Activated T-helper 17 cell treated with anti-CD3 and anti-CD28 coated beads, Interleukin-2, amount 50 U/mL, for 72 hours (primary cell): Measurements from ENCODE around the gene SCN10A. TPM values are rescaled to one million over a fixed set of nuclear protein-coding genes. Genes with fewer than 3 reads are reported as not detected.

ENCODE experiments used
- ATAC-seq: fragments of 150-1000 bp; cut with Tn5 transposase; replicated peaks from 2 replicates; pipeline ENCODE4 v1.10.0; 2021; ENCODE audit warnings: mild to moderate bottlenecking, moderate library complexity
- H3K27ac Mint-ChIP-seq: one replicate; pipeline ENCODE4 v1.8.0; 2022; ENCODE audit warnings: mixed read lengths
- H3K27me3 Mint-ChIP-seq: one replicate; pipeline ENCODE4 v1.8.0; 2022; ENCODE audit warnings: mixed read lengths
- H3K36me3 Mint-ChIP-seq: one replicate; pipeline ENCODE4 v1.8.0; 2022; ENCODE audit warnings: low read depth, mild to moderate bottlenecking, mixed read lengths
- H3K4me1 Mint-ChIP-seq: one replicate; pipeline ENCODE4 v1.8.0; 2022; ENCODE audit warnings: mixed read lengths
- H3K4me3 Mint-ChIP-seq: one replicate; pipeline ENCODE4 v1.8.0; 2022; ENCODE audit warnings: mild to moderate bottlenecking, mixed read lengths
- H3K9me3 Mint-ChIP-seq: one replicate; pipeline ENCODE4 v1.8.0; 2022; ENCODE audit warnings: mixed read lengths
- total RNA-seq, 2 donors: library from RNA; stranded (reverse); gene quantifications; one replicate each; pipeline ENCODE4 v1.2.3, GENCODE V29; 2022

The SCN10A gene
- total RNA-seq, 2 donors from 2014 or later = not detected

DNA sequence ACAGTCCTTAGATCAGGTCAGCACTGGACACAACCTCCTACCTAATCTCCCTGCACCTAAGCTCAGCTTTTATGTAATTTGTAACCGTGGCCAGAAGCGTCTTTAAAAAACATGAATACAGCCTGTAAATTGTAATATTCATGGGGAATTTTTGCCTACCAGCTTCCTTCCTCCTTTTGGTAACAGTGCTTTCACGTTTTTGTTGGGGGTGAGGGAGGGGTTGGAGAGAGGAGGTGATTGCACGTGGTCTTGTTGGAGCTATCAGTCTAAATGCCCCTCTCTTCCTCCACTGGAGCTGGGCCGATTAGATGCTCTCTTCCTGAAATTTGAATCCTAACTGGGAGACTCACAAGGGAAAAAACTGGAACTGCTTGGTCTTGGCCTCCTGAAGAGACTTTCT, 131.5 kb downstream of the SCN10A start:
- ATAC-seq = no peak
- no peaks in the 10 kb centered on the region for H3K4me1 Mint-ChIP-seq
- peaks cover 7% of the 10 kb centered on the region for H3K27me3 Mint-ChIP-seq
- no peak overlapping the region for H3K27ac Mint-ChIP-seq
- no peak overlapping the region for H3K4me3 Mint-ChIP-seq
- H3K36me3 Mint-ChIP-seq = no peaks in the 10 kb centered on the region
- H3K9me3 Mint-ChIP-seq = no peaks in the 10 kb centered on the region

DNA sequence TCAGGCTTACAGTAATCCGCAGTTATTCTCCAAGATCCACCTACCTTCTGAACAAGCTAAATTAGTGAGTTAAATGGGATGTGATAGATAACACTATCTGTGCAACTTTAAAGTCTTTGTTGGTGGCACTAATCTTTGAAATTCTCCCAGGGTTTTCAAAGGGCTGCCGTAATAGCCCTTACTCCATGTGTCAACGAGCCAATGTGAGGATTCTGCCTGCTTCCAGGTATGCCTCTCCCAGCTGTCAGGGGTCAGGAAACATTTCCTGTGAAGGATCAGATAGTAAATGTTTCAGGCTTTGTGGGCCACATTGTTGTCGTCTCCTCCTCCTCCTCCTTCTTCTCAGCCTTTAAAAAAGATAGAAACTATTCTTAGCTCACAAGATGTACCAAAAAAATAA, 146.3 kb downstream of the SCN10A start:
- peaks cover 18% of the 10 kb centered on the region for H3K27me3 Mint-ChIP-seq
- H3K4me3 Mint-ChIP-seq = no peak overlapping the region
- no peaks in the 10 kb centered on the region for H3K36me3 Mint-ChIP-seq
- no peak overlapping the region for H3K27ac Mint-ChIP-seq
- no peaks in the 10 kb centered on the region for H3K9me3 Mint-ChIP-seq
- ATAC-seq = no peak
- no peaks in the 10 kb centered on the region for H3K4me1 Mint-ChIP-seq

DNA sequence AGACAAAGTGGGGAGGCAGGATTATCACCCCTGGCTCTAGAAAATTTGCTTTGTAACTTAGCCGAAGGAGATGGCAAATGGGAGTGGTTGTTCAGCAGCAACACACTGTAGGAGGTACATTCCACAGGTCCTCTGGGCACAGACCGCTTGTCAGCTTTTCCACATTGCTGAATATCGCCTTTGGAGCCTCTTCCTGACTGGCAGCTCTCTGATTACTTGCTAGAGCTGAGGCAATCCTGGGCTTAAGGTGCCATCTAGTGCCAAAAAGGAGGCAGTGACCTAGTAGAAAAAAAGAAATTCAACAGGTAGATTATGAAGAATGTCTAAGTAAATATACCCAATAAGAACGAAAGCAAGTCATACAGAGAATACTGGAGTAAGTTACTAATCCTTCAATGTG, 153.5 kb downstream of the SCN10A start:
- H3K36me3 Mint-ChIP-seq = no peaks in the 10 kb centered on the region
- H3K27me3 Mint-ChIP-seq = peaks cover 34% of the 10 kb centered on the region
- H3K27ac Mint-ChIP-seq = no peak overlapping the region
- ATAC-seq = no peak
- H3K4me1 Mint-ChIP-seq = no peaks in the 10 kb centered on the region
- H3K4me3 Mint-ChIP-seq = no peak overlapping the region
- no peaks in the 10 kb centered on the region for H3K9me3 Mint-ChIP-seq

DNA sequence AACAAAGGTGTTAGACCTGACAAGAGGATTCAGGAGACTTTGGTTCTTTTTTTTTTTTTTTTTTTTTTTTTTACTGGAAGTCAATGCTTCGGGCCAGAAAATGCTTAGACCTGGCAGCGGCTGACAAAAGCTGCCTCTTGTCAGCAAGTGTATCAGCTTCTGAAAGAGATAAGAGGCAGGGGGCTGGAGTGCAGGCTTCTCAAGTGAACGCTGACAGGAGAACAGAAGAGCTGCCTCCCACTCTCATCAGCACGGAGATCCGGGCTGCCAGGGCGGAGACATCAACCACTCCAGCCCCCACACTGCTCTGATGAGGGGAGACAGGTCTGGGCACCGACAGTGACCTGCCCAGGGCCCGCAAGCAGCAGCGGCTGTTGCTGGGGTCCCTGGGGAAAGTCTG, 157.2 kb downstream of the SCN10A start:
- no peak for ATAC-seq
- no peaks in the 10 kb centered on the region for H3K9me3 Mint-ChIP-seq
- H3K27me3 Mint-ChIP-seq = peaks cover 36% of the 10 kb centered on the region
- no peak overlapping the region for H3K27ac Mint-ChIP-seq
- no peaks in the 10 kb centered on the region for H3K4me1 Mint-ChIP-seq
- no peaks in the 10 kb centered on the region for H3K36me3 Mint-ChIP-seq
- H3K4me3 Mint-ChIP-seq = no peak overlapping the region

DNA sequence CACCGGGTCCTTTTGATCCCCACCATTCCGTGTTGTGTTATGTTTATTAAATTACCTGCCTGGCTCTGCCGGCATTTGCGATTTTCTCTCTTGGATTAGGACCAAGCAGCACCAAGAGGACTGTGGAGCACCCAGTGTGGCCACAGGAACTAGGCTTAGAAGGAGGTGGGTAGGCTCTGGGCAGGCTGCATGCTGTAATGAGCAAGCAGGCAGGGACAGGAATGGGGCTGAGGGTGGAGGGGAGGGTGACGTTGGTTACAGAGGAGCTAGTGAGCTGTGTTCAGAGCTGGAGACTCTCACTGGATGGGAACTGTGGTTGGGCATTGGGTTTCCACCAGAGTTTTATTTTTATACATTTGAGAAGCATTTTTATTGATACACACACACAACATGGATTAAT, 158.6 kb downstream of the SCN10A start:
- no peak for ATAC-seq
- Mint-ChIP-seq H3K27ac (no peak overlapping the region), H3K4me3 (no peak overlapping the region)

DNA sequence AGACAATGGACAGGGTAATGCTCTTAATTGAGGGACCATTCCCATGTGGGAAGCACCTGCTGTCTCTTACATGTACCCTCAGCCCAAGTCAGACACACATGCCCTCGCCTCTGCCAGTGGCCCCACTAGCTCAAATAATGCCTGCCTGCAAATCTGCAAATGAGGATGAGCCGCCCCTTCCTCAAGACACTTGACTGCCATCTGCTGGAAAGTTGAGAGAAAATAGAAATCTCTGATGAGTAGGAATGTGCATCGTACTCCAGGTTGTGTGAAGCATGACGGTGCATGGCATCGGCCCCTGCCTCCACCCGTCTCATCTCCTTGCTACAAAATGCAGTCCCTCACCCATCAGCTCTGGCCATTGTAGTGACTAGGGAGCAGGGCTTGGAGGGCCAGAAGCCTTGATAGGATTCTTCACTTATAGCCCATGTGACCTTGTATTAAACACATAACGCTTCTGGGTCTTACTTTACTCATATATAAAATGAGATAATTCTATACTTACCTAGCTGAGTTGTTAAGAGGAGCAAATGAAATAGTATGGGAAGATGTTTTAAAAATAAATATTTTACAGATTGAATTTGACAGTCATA, 160.2 kb downstream of the SCN10A start:
- H3K27me3 Mint-ChIP-seq = peaks cover 18% of the 10 kb centered on the region
- no peak overlapping the region for H3K4me3 Mint-ChIP-seq
- no peaks in the 10 kb centered on the region for H3K36me3 Mint-ChIP-seq
- no peak overlapping the region for H3K27ac Mint-ChIP-seq
- ATAC-seq = peak; percentile 48
- H3K9me3 Mint-ChIP-seq = no peaks in the 10 kb centered on the region
- no peaks in the 10 kb centered on the region for H3K4me1 Mint-ChIP-seq

More for the DNA sequence above, 158.6 kb downstream of the SCN10A start:
- Mint-ChIP-seq H3K27me3 (peaks cover 25% of the 10 kb centered on the region), H3K4me1 (no peaks in the 10 kb centered on the region), H3K9me3 (no peaks in the 10 kb centered on the region), H3K36me3 (no peaks in the 10 kb centered on the region)

DNA sequence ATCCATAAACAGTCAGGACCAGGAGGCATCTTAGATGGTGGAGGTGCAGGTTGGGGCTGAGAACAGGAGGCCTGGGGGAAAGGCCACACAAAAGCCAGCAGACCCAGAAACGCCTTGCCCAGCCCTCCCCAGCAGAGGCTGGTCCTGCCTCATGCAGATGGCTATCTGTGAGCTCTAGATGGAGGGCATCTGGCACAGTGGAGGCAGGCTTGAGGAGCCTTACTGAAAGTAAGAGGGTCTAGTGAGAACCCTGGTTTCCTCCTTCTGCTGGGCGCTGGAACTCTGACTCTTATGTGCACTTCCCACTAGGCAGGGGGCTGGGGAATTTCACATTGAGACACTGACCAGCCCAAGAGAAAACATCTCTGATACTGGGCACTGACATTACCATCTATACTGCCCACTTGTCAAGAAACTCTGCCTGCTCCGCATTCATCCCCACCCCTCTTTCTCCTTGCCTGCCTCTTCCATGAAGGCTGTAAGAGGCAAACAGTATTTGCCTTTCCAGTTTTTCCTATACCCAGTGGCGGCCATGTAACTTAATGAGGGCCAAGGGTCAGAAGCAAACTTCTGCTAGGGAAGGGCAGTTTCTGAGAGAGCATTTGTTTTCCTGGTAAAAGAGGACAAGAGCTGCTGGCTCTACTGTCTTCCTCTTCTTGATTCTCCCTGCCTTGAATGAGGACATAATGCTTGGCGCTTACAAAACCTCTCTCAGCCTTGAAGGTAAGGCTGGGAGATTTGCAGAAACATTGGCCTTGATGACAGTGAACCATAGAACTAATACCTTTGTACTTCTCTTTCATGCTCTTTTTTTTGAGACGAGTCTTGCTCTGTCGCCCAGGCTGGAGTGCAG, 162.1 kb downstream of the SCN10A start:
- H3K27me3 Mint-ChIP-seq = peaks cover 12% of the 10 kb centered on the region
- ATAC-seq = no peak
- H3K4me1 Mint-ChIP-seq = no peaks in the 10 kb centered on the region
- no peak overlapping the region for H3K4me3 Mint-ChIP-seq
- H3K9me3 Mint-ChIP-seq = no peaks in the 10 kb centered on the region
- no peaks in the 10 kb centered on the region for H3K36me3 Mint-ChIP-seq
- H3K27ac Mint-ChIP-seq = no peak overlapping the region

DNA sequence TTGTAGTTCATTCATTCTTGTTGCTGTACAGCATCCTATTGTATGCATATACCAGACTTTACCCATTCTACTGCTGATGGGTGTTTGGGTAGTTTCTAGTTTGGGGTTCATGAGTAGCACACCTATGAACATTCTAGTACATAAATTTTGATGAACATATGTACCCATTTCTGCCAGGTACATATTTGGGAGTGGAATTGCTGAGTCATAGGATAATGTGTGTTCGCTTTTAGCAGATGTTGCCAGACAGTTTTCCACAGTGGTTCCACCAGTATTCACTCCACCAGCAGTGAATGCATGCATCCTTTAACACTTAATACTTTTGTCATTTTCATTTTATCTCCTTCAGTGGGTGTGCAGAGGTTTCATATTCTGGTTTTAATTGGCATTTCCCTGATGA, 163.1 kb downstream of the SCN10A start:
- no peaks in the 10 kb centered on the region for H3K9me3 Mint-ChIP-seq

DNA sequence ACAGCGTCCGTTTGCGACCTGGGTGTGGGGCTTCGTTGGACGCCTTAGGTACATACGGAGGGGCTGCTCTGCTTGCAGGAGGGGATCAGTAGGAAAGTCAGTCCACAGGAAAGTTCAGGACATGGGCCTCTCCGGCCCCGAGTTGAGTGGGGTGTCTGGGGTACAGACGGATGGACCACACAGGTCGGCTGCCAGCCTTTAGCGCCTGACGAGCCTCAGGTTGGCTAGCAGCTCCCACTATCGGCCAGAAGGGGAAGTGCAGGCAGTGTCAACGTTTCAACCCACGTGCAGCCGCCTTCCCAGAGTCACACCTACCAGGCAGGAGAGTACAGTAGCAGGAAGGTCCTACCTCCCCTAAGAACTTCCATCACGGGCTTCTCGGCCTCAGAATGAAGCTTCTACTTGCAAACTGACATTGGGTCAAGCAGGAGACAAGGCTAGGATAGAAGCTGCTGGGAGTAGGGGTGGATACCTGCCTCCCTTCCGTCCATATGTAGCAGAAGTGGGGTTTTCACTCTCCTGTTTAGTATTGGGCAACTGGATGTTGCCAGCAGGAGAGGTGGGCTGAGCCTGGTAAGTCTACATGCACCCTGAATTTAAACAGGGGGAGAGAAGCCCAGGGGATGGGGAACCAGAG, 164.7 kb downstream of the SCN10A start:
- H3K9me3 Mint-ChIP-seq = no peaks in the 10 kb centered on the region
- no peak overlapping the region for H3K4me3 Mint-ChIP-seq
- peaks cover 5% of the 10 kb centered on the region for H3K27me3 Mint-ChIP-seq
- no peaks in the 10 kb centered on the region for H3K36me3 Mint-ChIP-seq
- no peak overlapping the region for H3K27ac Mint-ChIP-seq
- no peaks in the 10 kb centered on the region for H3K4me1 Mint-ChIP-seq
- peak; percentile 55 for ATAC-seq

More for the DNA sequence above, 163.1 kb downstream of the SCN10A start:
- H3K27ac Mint-ChIP-seq = no peak overlapping the region
- no peaks in the 10 kb centered on the region for H3K36me3 Mint-ChIP-seq
- no peak overlapping the region for H3K4me3 Mint-ChIP-seq
- no peak for ATAC-seq
- no peaks in the 10 kb centered on the region for H3K4me1 Mint-ChIP-seq
- peaks cover 12% of the 10 kb centered on the region for H3K27me3 Mint-ChIP-seq

DNA sequence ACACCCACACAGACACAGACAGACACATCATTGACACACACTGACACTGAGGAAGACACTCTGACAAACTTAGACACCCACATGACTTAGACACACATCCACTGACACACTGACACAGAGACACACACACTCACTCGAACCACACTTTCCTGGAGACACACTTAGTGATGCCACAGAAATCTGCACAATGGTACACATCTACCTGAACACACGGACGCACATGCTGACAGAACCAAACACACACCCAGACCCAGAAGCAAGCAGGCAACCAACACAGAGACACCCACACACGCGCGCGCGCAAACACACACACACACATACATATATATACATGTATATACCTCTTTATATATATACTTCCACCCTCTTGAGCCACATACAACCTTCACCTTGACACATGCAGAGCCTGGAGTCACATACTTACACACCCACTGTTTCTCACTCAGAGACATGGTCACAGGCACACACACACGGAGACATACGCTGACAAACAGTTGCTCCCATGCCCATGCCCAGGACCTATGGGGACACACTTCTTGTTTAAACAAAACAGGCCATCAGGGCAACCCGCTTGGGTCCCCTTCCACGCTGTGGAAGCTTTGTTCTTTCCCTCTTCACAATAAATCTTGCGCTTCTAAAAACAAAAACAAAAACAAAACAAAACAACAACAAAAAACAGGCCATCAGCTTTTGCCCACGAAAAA, 165.6 kb downstream of the SCN10A start:
- H3K4me3 Mint-ChIP-seq = no peak overlapping the region
- no peak for ATAC-seq

DNA sequence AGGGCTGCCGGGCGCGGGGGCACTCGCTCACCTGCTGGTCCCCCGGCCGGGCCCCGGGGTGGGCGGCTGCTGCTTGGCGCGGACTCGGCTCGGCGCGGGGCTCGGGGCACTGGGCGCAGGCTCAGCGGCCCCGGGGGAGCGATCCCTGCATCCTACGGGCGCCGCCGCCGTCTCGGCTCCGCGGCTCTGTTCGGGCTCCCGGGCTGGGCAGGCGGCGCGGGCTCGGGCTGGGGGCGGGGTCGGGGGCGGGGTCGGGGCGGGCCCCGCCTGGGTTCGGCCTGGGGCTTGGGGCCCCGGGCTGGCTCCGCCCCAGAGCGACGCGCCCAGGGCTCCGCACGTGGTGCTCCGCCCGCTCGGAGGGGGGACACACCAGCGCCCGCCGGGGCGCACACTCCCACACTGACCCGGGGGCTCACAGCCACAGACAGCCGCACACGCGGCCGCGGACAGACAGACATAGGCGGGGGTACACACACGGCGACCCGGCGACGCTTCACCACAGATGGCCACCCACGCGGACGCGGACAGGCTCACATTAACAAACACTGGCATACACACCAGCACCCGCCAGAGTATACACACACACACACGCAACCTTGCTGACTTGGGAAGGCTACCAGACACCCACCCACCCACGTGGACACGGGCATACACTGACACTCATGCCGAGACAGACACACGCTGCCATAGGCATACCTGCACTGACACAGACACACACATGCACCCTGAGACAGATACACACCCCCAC, 166.3 kb downstream of the SCN10A start, which contains the start of gene SCN5A:
Gene SCN5A, minus strand, starts transcription at position 188 of the 748 bp plus-strand sequence. CDS start 16,380 bp downstream, outside the sequence.
- Mint-ChIP-seq H3K4me1 (no peaks in the 10 kb centered on the region), H3K27me3 (no peaks in the 10 kb centered on the region), H3K36me3 (no peaks in the 10 kb centered on the region), H3K9me3 (no peaks in the 10 kb centered on the region), H3K4me3 (peak within 1 kb of the TSS; percentile 52), H3K27ac (no peak within 1 kb of the TSS)
- peak; percentile 86 for ATAC-seq

More for the DNA sequence above, 165.6 kb downstream of the SCN10A start:
- Mint-ChIP-seq H3K4me1 (no peaks in the 10 kb centered on the region), H3K36me3 (no peaks in the 10 kb centered on the region), H3K9me3 (no peaks in the 10 kb centered on the region), H3K27me3 (no peaks in the 10 kb centered on the region), H3K27ac (no peak overlapping the region)

DNA sequence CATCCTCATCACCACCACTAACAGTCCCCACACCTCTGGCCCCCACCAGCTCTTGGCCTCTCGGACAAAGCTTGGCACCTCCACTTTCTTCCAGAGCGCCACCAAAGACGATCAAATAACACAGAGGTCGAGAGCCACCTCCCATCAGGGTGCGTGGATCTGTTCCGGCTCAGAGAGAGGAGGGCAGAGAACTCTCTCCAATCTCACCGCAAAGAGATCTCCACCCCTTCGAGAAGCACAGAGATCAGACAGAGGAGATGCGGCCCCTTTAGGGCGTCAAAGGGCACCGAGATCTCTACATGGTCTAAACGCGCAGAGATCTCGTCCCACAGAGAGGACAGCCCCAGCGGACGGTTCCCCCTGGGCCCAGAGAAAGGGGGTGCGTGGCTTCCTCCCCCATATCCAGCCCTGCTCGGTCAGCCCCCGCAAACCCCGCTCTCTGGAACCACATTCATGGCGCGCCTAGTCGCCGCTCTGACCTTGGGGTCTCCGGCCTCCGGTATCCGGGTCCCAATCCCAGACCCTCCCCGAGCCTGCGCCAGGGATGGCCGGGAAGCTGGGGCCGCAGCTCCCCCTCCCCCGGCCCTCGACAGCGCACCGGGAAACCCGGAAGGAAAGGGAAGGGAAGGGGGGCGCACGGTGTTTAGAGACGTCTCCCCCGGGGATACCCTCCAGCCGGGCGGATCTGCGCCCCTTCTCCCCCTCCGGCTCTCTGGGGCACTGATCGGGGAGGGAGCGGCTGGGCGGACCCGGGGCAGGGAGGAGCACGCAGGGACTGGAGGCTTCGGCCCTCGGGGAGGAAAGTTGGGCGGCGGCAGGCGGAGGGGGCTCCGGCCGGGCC, 167.1 kb downstream of the SCN10A start:
- Mint-ChIP-seq H3K4me1 (no peaks in the 10 kb centered on the region), H3K9me3 (no peaks in the 10 kb centered on the region), H3K4me3 (peak overlapping the region; percentile 52), H3K27ac (no peak overlapping the region), H3K27me3 (no peaks in the 10 kb centered on the region), H3K36me3 (no peaks in the 10 kb centered on the region)
- ATAC-seq = peak; percentile 18

DNA sequence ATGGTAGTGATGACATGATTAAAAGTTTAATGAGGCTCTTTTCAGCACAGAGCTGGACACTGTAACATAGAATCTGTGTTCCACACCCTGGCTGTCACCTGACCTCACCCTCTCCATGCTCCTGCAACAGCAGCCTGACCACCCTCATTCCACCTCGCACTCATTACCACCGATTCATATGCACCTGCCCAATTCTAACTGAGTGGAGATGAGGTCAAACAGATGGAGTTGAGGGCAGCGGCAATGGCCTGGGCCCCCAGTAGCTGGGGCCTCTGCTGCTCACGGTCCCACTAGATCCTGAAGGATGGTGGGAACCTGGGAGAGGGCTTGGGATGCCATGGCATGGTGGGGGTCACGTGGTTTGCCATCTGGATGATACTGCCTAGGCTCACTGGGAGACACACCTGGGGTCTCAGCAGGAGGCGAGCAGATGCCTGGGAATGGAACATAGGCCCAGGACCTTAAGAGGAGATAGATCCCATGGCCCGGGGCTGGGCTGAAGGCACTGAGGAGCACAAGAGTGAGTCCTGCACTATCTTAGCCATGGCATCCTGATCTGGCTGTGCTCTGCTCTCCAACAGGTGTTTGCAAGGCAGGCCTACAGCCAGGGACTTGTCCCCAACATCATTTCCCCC, 167.9 kb downstream of the SCN10A start:
- no peak for ATAC-seq
- no peaks in the 10 kb centered on the region for H3K9me3 Mint-ChIP-seq
- H3K27me3 Mint-ChIP-seq = no peaks in the 10 kb centered on the region
- no peak overlapping the region for H3K27ac Mint-ChIP-seq
- no peaks in the 10 kb centered on the region for H3K36me3 Mint-ChIP-seq
- peak overlapping the region; percentile 52 for H3K4me3 Mint-ChIP-seq
- no peaks in the 10 kb centered on the region for H3K4me1 Mint-ChIP-seq
